Measurements from ENCODE around the gene THOC5. TPM values are rescaled to one million over a fixed set of nuclear protein-coding genes. Genes with fewer than 3 reads are reported as not detected.

The THOC5 gene
- total RNA-seq (2022; extraction: Qiagen RNA extraction) = 26.8 to 31.9 TPM (median 29.1 TPM) in 5 replicates

DNA sequence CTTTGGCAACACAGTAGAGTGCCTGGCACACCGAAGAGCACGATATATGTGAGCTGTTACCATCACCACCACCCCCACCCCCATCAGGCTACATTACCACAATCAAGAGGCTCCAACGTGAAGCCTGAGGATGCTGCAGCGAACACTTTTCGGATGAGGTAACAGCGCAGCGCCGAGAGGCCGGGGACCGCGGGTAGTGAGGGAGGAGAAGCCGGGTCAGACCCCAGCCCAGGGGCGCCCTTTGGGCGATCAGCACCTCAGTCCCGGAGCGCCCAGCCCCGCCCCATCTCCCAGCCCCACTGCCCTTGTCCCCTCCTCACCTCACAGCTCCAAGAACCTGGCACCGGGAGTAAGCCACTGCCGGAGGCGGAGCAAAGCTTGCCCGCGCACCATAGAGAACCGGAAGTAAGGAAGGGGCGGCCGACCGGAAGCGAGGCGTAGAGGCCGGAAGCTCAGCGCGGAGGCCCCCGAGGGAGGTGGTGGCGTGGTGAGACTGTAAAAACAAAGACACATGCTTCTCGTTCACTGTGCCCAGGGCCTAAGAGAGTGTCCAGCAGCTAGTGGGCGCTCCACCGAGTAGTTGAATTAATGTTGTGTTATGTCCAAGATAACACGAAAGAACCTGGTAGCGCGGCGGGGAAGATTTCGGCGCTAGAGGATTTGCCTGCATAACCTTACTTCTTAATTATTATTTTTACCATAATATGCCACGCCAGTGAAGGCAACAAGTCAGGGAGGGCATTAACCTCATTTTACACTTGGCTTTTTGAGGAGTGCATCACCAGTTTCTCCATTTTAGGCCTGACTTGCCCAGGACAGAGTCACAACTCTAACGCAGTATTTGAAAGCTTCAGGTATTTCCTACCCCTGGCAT lies at the start of gene THOC5:
Gene THOC5, minus strand, starts transcription at position 407 of the 874 bp plus-strand sequence. CDS start 4,610 bp downstream, outside the sequence.

DNA sequence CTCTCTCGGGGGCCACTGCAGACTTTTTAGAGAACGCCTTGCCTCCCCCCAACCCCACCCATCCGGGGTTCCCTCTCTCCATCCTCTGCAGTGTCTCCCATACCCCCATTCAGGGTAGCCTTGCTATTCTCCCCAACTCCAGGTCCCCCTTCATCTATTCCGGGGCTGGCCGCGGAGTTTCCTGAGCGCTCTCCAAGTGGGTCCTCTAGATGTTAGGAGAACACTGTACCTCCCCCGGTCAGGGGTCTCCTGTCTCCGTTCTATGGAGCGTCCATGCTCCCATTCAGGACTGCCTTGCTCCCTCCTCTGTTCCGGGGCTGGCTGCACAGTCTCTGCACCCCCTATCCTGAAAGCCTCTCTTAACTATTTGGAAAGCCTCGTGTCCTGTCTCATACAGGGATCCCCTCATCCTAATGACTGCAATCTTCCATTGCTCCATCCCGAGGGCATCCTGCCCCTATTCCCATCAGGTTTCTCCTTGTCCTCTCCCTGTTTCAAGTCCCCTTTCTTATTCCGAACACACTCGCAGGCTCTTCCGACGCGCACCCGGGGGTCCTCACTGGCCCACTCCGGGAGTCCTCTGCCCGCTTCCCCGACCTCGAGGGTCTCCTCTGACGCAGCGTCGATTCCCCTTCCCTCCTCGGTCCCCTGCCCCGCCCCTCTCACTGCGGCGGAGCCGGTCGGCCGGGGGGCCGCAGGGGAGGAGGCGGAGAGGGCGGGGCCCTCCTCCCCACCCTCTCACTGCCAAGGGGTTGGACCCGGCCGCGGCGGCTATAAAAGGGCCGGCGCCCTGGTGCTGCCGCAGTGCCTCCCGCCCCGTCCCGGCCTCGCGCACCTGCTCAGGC lies 73.9 kb downstream of the THOC5 start, which contains the start of gene NEFH:
Gene NEFH, plus strand, starts transcription at position 802 of the 845 bp plus-strand sequence. CDS start 45 bp downstream, outside the sequence.

Other genes with a start within 250 kb of the THOC5 start
- 21.2 to 37.0 TPM (median 34.4 TPM) in 5 replicates for gene GAS2L1, start 247.1 kb downstream of the THOC5 start, total RNA-seq (2022; extraction: Qiagen RNA extraction)
- gene RASL10A, start 238.1 kb downstream of the THOC5 start, total RNA-seq (2022; extraction: Qiagen RNA extraction) = 0.21 to 0.61 TPM (median 0.37 TPM) in 4 of 5 replicates, not detected in the other
- 23.8 to 28.3 TPM (median 27.2 TPM) in 5 replicates for gene AP1B1, start 165.2 kb downstream of the THOC5 start, total RNA-seq (2022; extraction: Qiagen RNA extraction)
- not detected in 5 replicates for gene RFPL1, start 115.2 kb downstream of the THOC5 start, total RNA-seq (2022; extraction: Qiagen RNA extraction)
- gene NEFH, start 73.5 kb downstream of the THOC5 start, total RNA-seq (2022; extraction: Qiagen RNA extraction) = 0.03 to 0.10 TPM (median 0.08 TPM) in 5 replicates
- gene NIPSNAP1, start 27.4 kb upstream of the THOC5 start, total RNA-seq (2022; extraction: Qiagen RNA extraction) = 57.8 to 66.2 TPM (median 63.1 TPM) in 5 replicates
- 11.6 to 16.4 TPM (median 12.1 TPM) in 5 replicates for gene NF2, start 49.9 kb upstream of the THOC5 start, total RNA-seq (2022; extraction: Qiagen RNA extraction)
- gene CABP7, start 166.2 kb upstream of the THOC5 start, total RNA-seq (2022; extraction: Qiagen RNA extraction) = 0.09 to 0.21 TPM (median 0.16 TPM) in 5 replicates
- gene ZMAT5, start 213.2 kb upstream of the THOC5 start, total RNA-seq (2022; extraction: Qiagen RNA extraction) = 13.1 to 22.5 TPM (median 19.9 TPM) in 5 replicates
- gene UQCR10, start 213.6 kb upstream of the THOC5 start, total RNA-seq (2022; extraction: Qiagen RNA extraction) = 113 to 130 TPM (median 121 TPM) in 5 replicates

All from A549 treated with CORT108297 at 1 μM for 4 hours (cell line).